Stimulated activated CD8-positive, alpha-beta memory T cell treated with anti-CD3 and anti-CD28 coated beads, Interleukin-15, amount 100 ng/mL, for 24 hours (primary cell): Measurements from ENCODE around the gene OR4D1.
"Not testable (repeated sequence)": the region's sequence is repeated elsewhere in the genome, so short reads cannot be mapped to it uniquely, and the experiment has no call there.

ENCODE experiments used
- DNase-seq: peaks from one replicate; pipeline ENCODE4 v3.0.0-alpha.2; 2020; ENCODE audit warnings: low read depth

Gene OR4D1

GRCh38 chr17:58147930-58148434 lies at the start of gene OR4D1:
TSS of gene OR4D1 (plus strand) at chr17:58148384. CDS start at chr17:58155154, 6,770 bp downstream.
- DNase-seq = no peak

- no peak for DNase-seq
Observed at GRCh38 chr17:58100506-58100905, 47.7 kb upstream of the OR4D1 start.

DNA sequence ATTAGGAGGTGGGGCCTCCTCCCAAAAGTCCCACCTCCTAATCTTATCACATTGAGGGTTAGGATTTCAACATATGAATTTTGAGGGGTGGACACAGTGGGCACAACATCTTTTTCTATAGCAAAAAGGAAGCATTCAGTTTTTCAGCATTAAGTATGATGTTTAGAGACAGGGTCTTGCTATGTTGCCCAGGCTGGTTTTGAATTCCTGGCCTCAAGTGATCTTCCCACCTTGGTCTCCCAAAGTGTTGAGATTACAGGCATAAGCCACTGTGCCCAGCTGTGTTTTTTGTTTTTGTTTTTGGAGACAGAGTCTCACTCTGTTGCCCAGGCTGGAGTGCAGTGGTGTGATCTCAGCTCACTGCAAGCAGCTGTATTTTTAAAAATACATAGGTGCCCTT lies 46.3 kb upstream of the OR4D1 start:
- not testable (repeated sequence) for DNase-seq

DNA sequence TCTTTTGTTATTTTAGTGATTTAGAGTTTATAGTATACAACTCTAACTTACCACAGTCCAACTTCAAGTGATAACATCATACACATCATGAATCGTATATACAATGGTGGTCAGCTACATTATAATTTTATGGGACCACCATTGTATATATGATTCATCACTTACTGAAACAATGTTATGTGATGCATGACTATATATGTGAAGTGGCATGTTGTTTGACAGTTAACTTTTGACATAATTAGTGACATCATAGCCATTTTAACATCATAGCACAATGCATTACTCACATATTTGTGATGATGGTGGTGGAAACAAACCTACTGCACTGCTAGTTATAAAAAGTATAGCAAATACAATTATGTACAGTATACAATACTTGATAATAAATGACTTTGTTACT lies 43.1 kb upstream of the OR4D1 start:
- DNase-seq = no peak

DNA sequence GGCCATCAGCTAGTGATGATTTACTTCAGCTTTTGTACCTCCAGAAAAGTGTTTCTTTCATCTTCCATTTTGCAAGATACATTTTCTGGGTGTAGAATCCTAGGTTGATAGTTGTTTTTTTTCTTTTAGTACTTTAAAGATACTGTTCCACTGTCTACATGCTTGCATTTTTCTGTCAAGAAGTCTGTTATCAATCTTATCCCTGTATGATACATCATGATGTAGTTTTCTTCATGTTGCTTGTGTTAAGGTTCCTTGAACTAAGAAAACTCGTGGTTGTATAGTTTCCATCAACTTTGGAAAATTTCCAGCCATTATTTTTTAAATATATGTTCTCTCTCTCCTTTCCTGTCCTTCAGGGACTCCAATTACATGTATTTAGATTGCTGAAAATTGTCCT lies 40.9 kb upstream of the OR4D1 start:
- no peak for DNase-seq

GRCh38 chr17:58109197-58109596 lies 39.0 kb upstream of the OR4D1 start:
- DNase-seq = no peak

DNA sequence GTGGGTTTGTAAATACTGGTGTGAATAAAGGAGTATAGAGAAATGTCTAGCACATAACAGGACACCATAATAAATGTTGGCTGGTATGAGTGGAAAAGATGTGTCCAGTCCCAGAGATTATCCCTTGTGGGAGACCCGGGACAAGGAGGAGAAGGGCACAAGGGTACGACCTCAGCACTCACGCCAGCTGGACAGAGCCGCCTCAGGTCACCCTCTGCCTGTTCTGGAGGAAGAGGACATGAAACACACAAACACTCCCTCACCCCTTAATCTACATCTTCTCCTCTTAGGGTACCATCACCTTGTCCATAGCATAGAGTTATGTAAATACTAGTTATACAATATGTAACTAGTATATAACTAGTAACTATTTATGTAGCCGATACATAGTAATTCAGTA lies 38.2 kb upstream of the OR4D1 start:
- DNase-seq = no peak

DNA sequence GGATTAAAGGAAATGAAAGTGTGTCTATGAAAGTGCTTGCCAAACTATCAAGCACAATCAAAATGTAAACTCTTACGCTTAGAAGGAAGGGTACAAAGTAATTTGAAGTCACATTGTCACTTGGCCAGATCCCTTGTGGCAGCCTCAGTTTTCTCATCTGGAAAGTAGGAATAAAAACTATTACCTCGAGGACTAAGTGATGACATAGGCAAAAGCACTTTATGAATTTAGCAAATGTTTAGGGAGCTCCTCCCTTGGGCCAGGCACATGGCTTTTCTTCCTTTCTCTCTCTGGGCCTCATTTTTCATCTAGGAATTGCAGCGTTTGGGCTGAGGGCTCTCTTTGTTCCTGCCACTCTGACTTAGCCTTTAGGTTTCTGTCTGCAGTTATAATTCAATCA lies 36.5 kb upstream of the OR4D1 start:
- DNase-seq = no peak

- DNase-seq = peak; percentile 67
Observed at GRCh38 chr17:58112970-58113631, 35.1 kb upstream of the OR4D1 start.

DNA sequence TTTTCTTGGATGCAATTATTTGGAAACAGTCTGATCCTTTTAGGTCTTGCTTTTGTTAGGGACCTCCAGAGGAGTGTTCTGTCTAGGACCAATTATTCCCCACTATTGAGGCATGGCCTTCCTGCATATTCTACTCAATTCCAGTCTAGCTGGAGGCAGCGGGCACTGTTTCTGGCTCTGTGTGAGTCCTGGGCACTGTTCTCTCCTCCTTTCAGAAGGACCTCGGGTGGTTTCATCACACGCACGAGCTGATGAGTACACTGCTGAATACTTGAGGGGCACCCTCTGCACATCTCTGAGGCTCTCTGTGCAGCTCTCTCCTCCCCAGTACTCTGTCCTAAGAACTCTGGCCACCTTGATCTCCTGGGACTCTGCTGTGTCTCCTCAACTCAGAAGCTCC lies 34.2 kb upstream of the OR4D1 start:
- no peak for DNase-seq

DNA sequence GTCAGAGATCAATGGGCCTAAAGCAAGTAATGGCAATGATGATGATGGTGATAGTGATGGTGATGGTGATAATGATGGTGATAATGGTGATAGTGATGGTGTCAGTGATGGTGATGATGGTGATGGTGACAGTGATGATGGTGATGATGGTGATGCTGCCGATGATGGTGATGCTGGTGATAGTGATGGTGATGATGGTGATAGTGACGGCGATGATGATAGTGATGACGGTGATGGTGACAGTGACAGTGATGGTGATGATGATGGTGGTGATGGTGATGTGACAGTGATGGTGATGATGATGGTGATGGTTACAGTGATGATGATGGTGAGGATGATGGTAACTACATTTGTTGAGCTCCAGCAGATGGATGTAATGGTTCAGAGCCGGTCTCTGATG lies 30.8 kb upstream of the OR4D1 start:
- DNase-seq = no peak

DNA sequence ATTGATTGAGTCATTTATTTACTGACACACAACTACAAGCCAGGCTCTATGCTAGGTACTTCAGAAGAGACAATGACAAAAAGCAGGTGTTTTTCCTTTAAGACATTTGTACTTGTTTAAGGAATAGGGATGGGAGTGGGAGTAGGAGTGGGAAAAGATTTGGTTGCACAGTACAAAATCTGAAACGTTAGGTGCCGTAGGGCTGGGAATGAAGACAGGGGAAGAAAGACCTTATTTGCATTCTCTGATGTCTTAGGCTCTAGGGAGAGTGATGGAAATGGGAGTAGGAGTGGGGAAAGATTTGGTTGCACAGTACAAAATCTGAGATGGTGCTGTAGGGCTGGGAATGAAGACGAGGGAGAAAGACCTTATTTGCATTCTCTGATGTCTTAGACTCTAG lies 28.7 kb upstream of the OR4D1 start:
- DNase-seq = no peak

- DNase-seq = no peak
Observed at GRCh38 chr17:58120195-58120822, 27.9 kb upstream of the OR4D1 start.

DNA sequence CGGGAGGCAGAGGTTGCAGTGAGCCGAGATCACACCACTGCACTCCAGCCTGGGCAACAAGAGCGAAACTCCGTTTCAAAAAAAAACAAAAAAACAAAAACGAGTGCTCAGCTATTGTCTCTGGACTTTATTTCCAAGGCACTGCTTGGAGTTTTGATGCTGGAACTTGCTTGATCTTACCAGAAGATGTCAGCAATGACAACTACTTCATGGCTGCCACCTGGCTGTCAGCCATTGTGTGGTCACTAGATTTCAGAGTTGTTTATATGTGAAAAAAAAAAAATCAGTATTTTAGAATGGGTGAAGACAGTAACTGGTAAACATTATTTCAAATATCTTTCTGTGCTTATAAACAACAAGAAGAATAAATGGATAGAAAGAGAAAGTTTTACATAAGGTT lies 26.3 kb upstream of the OR4D1 start:
- no peak for DNase-seq

DNA sequence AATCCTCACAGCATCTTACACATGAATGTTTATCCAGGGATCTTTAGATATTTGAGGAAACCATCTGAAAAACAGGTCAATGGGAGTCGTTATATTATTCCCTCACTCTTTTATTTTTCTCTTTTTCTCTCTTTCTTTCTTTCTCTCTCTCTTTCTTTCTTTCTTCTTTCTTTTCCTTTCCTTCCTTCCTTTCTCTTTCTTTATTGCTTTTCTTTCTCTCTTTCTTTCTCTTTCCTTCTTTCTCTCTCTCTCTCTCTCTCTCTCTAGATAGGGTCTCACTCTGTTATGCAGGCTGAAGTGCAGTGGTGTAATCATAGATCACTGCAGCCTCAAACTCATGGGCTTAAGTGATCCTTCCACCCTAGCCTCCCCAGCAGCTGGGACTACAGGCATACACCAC lies 20.3 kb upstream of the OR4D1 start:
- no peak for DNase-seq

DNA sequence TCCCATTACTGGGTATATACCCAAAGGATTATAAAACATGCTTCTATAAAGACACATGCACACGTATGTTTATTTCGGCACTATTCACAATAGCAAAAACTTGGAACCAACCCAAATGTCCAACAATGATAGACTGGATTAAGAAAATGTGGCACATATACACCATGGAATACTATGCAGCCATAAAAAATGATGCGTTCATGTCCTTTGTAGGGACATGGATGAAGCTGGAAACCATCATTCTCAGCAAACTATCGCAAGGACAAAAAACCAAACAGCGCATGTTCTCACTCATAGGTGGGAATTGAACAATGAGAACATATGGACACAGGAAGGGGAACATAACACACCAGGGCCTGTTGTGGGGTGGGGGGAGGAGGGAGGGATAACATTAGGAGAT lies 15.5 kb upstream of the OR4D1 start:
- not testable (repeated sequence) for DNase-seq

DNA sequence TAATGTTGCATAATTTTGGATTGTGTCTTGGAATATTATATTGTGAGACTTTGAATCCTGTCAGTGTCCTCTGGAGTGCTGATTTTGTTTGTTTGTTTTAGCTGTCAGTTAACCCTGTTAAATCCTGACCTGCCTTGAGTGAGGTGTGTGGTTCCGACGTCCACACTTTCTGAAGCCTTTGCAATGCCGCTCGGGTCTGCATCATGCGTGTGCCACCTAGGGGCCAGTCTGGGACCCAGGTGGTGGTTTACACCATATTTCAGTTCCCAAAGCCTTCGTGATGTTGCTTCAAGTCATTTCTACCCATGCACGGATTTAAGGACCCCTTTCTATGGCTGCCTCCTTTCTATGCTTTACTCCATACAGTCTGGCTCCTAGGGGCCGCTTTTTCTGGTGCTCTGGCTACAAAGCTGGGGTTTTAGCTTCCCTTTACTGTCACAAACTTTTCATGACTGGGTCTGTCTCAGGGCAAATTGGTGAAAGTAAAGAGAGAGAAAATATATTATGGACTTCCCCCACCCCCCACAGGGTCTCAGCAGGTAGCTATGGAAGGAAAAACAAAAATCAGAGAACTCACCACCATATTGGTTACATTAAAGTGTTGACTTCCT lies 11.4 kb upstream of the OR4D1 start:
- no peak for DNase-seq

DNA sequence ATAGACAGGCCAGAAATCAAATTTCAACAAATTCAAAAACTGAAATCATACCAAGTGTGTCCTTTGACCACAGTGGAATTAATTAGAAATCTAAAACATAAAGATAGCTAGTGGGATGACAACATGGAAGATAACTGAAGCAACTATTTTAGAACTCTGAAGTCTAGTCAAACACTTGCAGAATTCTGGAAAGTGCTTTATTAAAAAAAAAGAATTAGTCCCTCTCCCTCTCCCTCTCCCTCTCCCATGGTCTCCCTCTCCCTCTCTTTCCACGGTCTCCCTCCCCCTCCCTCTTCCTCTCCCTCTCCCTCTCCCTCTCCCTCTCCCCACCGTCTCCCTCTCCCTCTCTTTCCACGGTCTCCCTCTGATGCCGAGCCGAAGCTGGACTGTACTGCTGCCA lies 6.7 kb upstream of the OR4D1 start:
- DNase-seq = no peak

DNA sequence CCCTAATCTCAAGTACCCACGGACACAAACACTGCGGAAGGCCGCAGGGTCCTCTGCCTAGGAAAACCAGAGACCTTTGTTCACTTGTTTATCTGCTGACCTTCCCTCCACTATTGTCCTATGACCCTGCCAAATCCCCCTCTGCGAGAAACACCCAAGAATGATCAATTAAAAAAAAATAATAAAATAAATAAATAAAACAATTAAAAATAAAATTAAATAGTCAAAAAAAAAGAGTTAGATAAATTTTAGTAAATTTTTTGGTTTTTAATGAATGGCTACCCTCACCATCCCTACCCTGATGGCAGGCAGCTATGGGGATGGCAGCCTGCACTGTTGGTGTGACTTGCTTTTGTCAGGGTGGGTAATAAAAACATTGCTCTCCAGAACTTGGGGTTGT lies 4.8 kb upstream of the OR4D1 start:
- DNase-seq = not testable (repeated sequence)

- DNase-seq = no peak
Observed at GRCh38 chr17:58144801-58145200, 3.4 kb upstream of the OR4D1 start.

DNA sequence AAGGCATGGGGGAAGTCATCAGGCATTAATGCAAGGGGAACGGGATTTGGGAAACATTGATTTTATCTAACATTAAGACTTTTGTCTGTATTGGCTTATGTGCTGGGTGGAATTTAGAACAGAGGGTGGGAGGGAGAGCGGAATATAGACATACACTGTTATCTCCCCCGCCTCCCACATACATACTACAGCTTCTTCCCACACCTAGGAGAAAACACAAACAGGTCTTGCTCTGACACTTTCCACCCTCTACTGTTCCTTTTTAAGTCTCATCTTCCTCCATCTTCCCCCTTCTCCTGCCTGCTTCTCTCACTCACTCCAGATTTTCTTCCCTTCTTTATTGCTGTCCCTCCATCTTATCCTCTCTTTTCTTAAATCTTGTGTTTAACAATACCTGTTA lies 425 bp downstream of the OR4D1 start:
- no peak for DNase-seq

DNA sequence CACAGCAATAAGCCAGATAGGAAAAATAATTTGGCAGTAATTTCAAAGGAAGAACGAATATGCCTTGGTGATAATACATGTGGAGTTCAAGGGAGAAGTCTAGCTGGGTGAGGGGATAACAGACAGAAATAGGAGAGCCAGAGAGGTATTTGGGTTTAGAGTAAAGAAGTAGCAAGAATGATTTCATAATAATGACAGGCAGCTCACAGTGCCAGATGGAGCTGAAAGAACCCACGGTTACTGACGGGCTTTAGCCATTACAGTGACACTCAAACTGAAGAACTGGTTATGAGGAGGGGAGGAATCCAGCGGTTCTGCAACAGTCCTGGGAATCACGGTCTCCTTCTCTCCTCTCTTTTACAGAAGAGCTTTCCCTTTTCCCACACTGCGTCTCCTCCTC lies 2.2 kb downstream of the OR4D1 start:
- no peak for DNase-seq

DNA sequence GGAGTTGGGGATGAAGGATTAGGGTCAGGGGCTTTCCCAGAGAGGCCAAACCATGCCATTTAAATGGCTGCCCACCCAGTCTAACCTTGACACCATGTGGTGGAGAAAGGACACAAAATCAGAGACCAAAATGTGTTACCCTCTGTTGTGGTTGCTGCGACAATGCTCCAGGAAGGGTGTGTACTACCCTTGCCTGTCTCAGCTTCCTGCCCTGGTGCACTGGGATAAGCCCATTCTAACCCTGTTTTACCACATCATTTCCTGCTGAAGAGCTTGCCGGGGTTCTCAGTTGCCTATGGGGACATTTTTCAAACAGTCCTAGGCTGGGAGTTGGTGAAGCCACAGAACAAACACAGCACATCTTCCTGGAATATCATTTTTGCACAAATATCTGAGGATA lies 4.9 kb downstream of the OR4D1 start:
- no peak for DNase-seq

- no peak for DNase-seq
Observed at GRCh38 chr17:58153671-58154070, 5.5 kb downstream of the OR4D1 start.
